22Rv1 (cell line): ENCODE measurements around the gene ERP27.

Experiments
- H3K27ac ChIP-seq: fragments of 450-650 bp; 2 replicates; pipeline ENCODE4 v1.5.1; 2017
- ZFX ChIP-seq: fragments of 450-650 bp; IDR thresholded peaks from 2 replicates; pipeline ENCODE4 v1.6.1; 2017; ENCODE audit warnings: antibody characterized with exemption, borderline replicate concordance
- TF ChIP-seq, protein P1 (sequence below): fragments of 450-650 bp; IDR thresholded peaks from 2 replicates; pipeline ENCODE4 v1.5.1; 2017; ENCODE audit warnings: mild to moderate bottlenecking

ERP27 gene

DNA sequence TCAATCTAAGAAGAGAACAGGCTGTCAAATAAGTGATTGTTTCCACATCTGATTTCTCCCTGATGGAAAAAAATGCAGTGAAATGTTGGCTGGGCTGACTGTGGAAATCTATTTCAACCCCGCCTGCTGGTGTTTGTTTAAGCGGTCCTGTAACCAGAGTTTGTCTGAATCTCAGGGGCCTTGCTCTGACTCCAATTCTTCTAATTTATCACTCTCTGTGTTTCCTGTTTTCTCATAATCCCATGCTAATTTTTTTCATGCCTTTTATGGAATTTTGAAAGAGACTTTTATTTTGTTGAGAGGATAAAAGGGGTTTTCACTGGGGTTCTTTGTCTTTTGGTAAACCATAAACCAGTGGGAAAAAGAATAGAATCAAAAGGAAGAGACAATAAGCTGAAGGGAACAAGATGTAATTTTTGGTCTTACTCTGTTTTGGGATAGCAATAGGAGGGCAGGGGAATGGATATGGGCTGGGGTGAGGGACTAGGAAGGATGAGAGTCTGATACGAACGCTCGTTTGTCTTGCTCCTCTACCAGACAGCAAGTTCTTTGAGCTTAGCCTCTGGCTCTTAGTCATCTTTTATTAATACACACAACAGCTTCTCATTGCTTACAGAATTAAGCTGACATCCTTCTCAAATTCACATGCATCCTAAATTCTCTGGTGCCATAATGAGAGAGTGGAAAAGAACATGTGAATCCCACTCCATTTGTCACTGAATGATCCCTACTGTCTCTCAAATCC is 44.7 kb downstream of the ERP27 start:
- TF ChIP-seq ZFX = no peak
- TF ChIP-seq, protein P1, sequence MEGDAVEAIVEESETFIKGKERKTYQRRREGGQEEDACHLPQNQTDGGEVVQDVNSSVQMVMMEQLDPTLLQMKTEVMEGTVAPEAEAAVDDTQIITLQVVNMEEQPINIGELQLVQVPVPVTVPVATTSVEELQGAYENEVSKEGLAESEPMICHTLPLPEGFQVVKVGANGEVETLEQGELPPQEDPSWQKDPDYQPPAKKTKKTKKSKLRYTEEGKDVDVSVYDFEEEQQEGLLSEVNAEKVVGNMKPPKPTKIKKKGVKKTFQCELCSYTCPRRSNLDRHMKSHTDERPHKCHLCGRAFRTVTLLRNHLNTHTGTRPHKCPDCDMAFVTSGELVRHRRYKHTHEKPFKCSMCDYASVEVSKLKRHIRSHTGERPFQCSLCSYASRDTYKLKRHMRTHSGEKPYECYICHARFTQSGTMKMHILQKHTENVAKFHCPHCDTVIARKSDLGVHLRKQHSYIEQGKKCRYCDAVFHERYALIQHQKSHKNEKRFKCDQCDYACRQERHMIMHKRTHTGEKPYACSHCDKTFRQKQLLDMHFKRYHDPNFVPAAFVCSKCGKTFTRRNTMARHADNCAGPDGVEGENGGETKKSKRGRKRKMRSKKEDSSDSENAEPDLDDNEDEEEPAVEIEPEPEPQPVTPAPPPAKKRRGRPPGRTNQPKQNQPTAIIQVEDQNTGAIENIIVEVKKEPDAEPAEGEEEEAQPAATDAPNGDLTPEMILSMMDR = no peak
- no peak overlapping the region for H3K27ac ChIP-seq

DNA sequence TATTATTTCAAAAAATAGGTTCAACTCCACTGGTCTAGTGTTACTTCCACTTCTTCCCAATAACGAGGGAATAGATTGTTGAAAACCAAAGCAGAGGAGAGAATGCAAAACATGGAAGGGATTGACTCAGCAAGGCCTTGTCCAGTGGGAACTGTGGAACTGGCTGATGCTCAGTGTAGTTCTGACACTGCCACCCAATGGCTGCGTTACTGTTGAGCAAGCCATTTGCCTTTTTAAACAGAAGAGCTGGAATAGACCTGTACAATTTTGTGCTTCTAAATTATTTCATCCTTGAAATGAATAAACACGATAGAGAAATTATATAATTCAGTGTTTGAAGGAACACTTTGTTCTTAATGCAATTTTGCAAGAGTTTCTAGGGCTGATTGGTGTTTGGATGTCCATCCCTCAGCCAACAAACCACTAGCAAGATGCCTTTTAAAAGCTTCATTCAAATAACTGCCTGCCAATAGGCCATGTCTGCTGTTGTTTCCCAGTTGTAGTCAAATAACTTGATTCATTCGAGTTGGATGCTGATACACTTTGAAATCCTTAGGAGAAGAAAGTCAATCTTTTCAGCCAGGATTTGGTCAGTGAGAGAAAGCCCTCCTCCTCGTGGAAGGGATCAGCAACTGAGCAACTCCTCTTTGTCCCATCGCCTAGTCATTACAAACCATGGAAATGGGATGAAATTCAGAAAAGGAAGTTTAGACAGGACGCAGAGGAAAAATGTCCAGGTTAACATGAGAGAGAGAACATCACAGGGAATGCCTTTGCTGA is 45.4 kb downstream of the ERP27 start:
- no peak for TF ChIP-seq ZFX
- TF ChIP-seq, protein P1 = peak; percentile 47
- H3K27ac ChIP-seq = no peak overlapping the region

DNA sequence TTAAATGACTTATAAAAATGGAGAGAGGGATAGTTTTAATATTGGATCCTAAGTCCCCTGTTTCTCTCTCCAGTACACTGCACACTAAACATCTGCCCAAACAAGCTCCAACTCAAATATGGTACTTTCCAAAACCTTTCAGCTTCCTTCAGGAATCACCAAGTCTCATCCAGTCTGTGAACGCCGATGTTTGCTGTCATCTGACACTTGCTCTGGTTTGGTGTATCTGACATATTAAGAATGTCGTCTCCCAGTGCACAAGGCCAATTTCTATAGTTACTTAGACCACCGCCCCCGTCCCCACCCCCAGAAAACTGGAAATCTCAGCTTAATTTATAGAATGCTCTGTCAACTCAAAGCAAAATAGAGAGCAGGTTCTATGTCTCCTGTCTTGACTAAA is 47.6 kb downstream of the ERP27 start:
- no peak overlapping the region for H3K27ac ChIP-seq
- TF ChIP-seq, protein P1 = no peak
- TF ChIP-seq ZFX = no peak

DNA sequence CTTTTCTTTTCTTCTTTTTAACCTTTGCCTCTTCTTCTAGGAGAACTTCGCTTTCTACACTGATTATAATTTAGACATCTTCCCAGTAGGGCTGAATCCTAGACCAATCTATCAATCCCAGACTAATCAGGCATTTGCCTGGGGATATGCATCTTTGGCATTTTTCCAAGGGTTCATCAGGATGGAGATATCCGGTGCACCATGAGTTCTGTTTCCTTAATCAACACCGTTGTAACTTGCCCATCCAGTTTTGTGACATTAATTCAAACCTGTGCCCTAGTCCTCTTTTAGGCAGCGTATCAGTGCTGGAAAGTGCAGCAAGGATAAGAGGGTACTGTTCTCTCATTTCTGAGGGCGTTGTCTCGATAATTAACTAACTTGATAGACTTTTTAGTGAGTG is 52.1 kb downstream of the ERP27 start:
- TF ChIP-seq, protein P1 = no peak
- TF ChIP-seq ZFX = no peak
- H3K27ac ChIP-seq = no peak overlapping the region

DNA sequence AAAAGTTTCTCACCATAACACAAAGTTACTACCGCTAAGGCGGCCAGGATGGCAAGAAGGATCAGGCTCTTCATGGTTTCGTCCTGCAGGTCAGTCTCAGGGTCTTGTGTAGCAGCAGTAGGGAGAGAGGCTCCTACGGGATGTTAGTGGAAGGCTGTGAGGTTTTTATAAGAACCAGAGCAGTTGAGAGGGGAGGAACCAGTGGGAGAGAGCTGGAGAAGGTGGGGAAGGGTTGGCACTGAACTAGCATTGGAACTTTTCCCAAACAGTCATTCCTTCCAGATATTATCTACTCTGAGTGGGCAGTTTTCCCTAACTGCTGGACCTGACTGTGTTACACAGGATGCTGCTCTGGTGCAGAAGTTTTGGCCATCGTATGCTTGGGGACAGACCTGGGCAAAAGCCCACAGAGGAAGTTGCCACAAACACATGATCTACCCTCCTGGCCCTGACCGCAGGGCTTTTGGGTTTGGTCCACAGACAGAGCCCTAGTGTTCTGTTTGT is 52.6 kb downstream of the ERP27 start, which contains the start of gene MGP:
Gene MGP, minus strand, starts transcription at position 137 of the 504 bp plus-strand sequence. Its CDS starts 63 bp downstream, at position 74.
- no peak within 1 kb of the TSS for H3K27ac ChIP-seq
- no peak for TF ChIP-seq ZFX
- TF ChIP-seq, protein P1 = no peak

DNA sequence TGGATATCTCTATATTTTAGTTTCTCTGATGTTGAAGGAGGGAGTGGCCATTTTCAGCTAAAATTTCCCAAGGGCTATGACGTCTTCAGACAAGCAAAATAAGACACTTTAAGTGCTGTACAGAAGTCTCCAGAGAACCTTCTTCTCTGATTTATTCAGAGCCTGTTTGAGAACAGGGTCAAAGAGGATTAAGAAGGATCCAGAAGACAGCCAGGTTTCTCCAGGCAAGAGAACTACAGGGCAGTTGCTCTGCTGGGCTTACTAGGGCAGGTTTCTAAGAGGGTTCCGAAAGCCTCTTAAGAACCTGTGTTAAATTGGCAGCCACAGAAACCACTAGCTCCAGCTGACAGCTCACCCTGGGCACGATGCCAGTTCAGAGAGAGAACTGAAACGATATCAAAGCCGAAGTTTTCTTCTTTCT is 53.9 kb downstream of the ERP27 start:
- H3K27ac ChIP-seq = no peak overlapping the region

More for the DNA sequence above, 53.9 kb downstream of the ERP27 start:
- TF ChIP-seq ZFX = no peak
- TF ChIP-seq, protein P1 = no peak
